Sciatic nerve (tissue), 2 donors: ENCODE results near the gene ENPP4. TPM values are rescaled to one million over a fixed set of nuclear protein-coding genes. Genes with fewer than 3 reads are reported as not detected.
"Not testable (repeated sequence)": the region's sequence is repeated elsewhere in the genome, so short reads cannot be mapped to it uniquely, and the experiment has no call there.

Experiments
- ATAC-seq: fragments of 200-7000 bp; cut with Tn5 transposase; one replicate; pipeline ENCODE4 v1.9.1; 2020; ENCODE audit warnings: mild to moderate bottlenecking, moderate library complexity
- DNase-seq: peaks from one replicate; pipeline ENCODE4 v3.0.0-alpha.2; 2020; ENCODE audit warnings: low spot score
- intact Hi-C: fragments of 100-400 bp; cut with DNase I; formaldehyde crosslinking; loops from one replicate; pipeline ENCODE4 v1.14.2; 2022
- total RNA-seq: library from RNA; stranded (reverse); fragmentation: NEBNext Ultra II Directional; extraction: Animal tissue kit (Norgen Biotek cat#: 25700); gene quantifications from one replicate; pipeline ENCODE4 v1.2.1, GENCODE V29; 2021
- donor health status: DM: no; HTN: no; CAD: no.
- donor health status: DM: no; HTN: no; CAD: no.

The ENPP4 gene
- total RNA-seq, 1 donor from 2014 or later, result 22.0 TPM

GRCh38 chr6:46128476-46128875, 1.3 kb upstream of the ENPP4 start:
- intact Hi-C loops, result no loop called here
- DNase-seq, result no peak
- ATAC-seq, result no peak

- ATAC-seq (no peak), DNase-seq (no peak)
- intact Hi-C loops, result no loop called here
Observed at GRCh38 chr6:46129291-46129628, 529 bp upstream of the ENPP4 start.

- ATAC-seq, result peak; percentile 58
- intact Hi-C loops, result no loop called here
Observed at GRCh38 chr6:46130666-46131065, 877 bp downstream of the ENPP4 start.

GRCh38 chr6:46131291-46131690, 1.5 kb downstream of the ENPP4 start:
- DNase-seq, ATAC-seq, intact Hi-C loops: not testable (repeated sequence)

More at GRCh38 chr6:46130666-46131065, 877 bp downstream of the ENPP4 start:
- no peak for DNase-seq

- no peak for ATAC-seq
- no peak for DNase-seq
- intact Hi-C loops, result no loop called here
Observed at GRCh38 chr6:46134216-46134615, 4.4 kb downstream of the ENPP4 start.

GRCh38 chr6:46135176-46135575, 5.4 kb downstream of the ENPP4 start:
- intact Hi-C loops, result no loop called here

GRCh38 chr6:46136831-46137230, 7.0 kb downstream of the ENPP4 start:
- no peak for DNase-seq
- intact Hi-C loops, result no loop called here
- ATAC-seq, result no peak

More at GRCh38 chr6:46135176-46135575, 5.4 kb downstream of the ENPP4 start:
- DNase-seq (no peak), ATAC-seq (no peak)

- DNase-seq (no peak), ATAC-seq (no peak)
- intact Hi-C loops, result no loop called here
Observed at GRCh38 chr6:46137387-46137786, 7.6 kb downstream of the ENPP4 start.

- no peak for DNase-seq
- no peak for ATAC-seq
- intact Hi-C loops, result no loop called here
Observed at GRCh38 chr6:46138281-46138680, 8.5 kb downstream of the ENPP4 start.

- DNase-seq (no peak), ATAC-seq (no peak)
- intact Hi-C loops, result no loop called here
Observed at GRCh38 chr6:46144270-46144669, 14.5 kb downstream of the ENPP4 start.

- intact Hi-C loops, ATAC-seq, DNase-seq: not testable (repeated sequence)
Observed at GRCh38 chr6:46149066-46149465, 19.3 kb downstream of the ENPP4 start.

- no peak for ATAC-seq
- DNase-seq, result no peak
- intact Hi-C loops, result no loop called here
Observed at GRCh38 chr6:46156701-46157100, 26.9 kb downstream of the ENPP4 start.

GRCh38 chr6:46159229-46159628, 29.4 kb downstream of the ENPP4 start:
- DNase-seq (no peak), ATAC-seq (no peak)
- intact Hi-C loops, result no loop called here

GRCh38 chr6:46160102-46160501, 30.3 kb downstream of the ENPP4 start:
- intact Hi-C loops, result no loop called here
- DNase-seq (no peak), ATAC-seq (peak; percentile 26)

GRCh38 chr6:46170357-46171289, 40.8 kb downstream of the ENPP4 start, which contains the start of gene ENPP5:
ENPP5 (minus strand) TSS chr6:46170980; CDS start chr6:46168262, 2,718 bp downstream.
- ATAC-seq (peak; percentile 94), DNase-seq (peak; percentile 73)
- intact Hi-C loops, result no loop called here

- no peak for DNase-seq
- ATAC-seq, result no peak
- intact Hi-C loops, result no loop called here
Observed at GRCh38 chr6:46172176-46172575, 42.4 kb downstream of the ENPP4 start.

GRCh38 chr6:46174904-46175303, 45.1 kb downstream of the ENPP4 start:
- DNase-seq (no peak), ATAC-seq (no peak)
- intact Hi-C loops, result no loop called here

- intact Hi-C loops, result no loop called here
- DNase-seq, result no peak
- ATAC-seq, result no peak
Observed at GRCh38 chr6:46175446-46175845, 45.7 kb downstream of the ENPP4 start.

- intact Hi-C loops, result no loop called here
- no peak for ATAC-seq
- DNase-seq, result no peak
Observed at GRCh38 chr6:46175976-46176375, 46.2 kb downstream of the ENPP4 start.

- intact Hi-C loops, result no loop called here
- peak; percentile 24 for ATAC-seq
- no peak for DNase-seq
Observed at GRCh38 chr6:46184114-46184513, 54.3 kb downstream of the ENPP4 start.

- no peak for DNase-seq
- ATAC-seq, result no peak
- intact Hi-C loops, result no loop called here
Observed at GRCh38 chr6:46186583-46186982, 56.8 kb downstream of the ENPP4 start.
